HepG2 (cell line): ENCODE results near the gene SHPK. TPM values are rescaled to one million over a fixed set of nuclear protein-coding genes. Genes with fewer than 3 reads are reported as not detected.

Source experiments
- ATAC-seq: fragments of 200-7000 bp; cut with Tn5 transposase; 3 replicates; pipeline ENCODE4 v1.9.1; 2020; ENCODE audit warnings: mild to moderate bottlenecking, moderate library complexity
- BruUV-seq: library from RNA; stranded (reverse); fragments of 400-500 nt; replicated peaks from 2 replicates; lab custom pipeline; 2021; lab: Mats Ljungman, UMichigan
- CTCF ChIA-PET: fragments of 300-600 bp; formaldehyde crosslinking; extraction: SDS; loops from one replicate; lab custom pipeline; 2021; ENCODE audit warnings: low total read pairs, inconsistent platforms, low intra/inter-chr PET ratio; lab: Yijun Ruan, JAX
- POLR2A ChIA-PET: fragments of 350-600 bp; sonication (Branson Sonifier 250); formaldehyde crosslinking; loops from one replicate; lab custom pipeline; 2020; ENCODE audit warnings: antibody characterized with exemption, inconsistent platforms; lab: Yijun Ruan, JAX
- DNase-seq: peaks from one replicate; pipeline ENCODE4 v3.0.0-alpha.2; 2015; ENCODE audit warnings: low spot score
- FAIRE-seq: peaks from 3 replicates; lab custom pipeline; 2011; peaks lifted over from hg19 to GRCh38; lab: Jason Lieb, UNC
- H2AFZ ChIP-seq: one replicate; pipeline ENCODE4 v1.6.1; 2011; ENCODE audit warnings: low read length, inconsistent platforms
- H3K27ac ChIP-seq: fragments of 300-600 bp; 3 replicates; pipeline ENCODE4 v1.8.0; 2011; ENCODE audit warnings: mixed run types, mild to moderate bottlenecking, mixed read lengths, low read length, inconsistent platforms; ENCODE audit not compliant: insufficient read depth; ENCODE audit errors: extremely low read length
- H3K27me3 ChIP-seq, 2 experiments: fragments of 200-600 bp in 1 of 2; 2 replicates in 1 of 2; 3 replicates in 1 of 2; pipeline versions ENCODE4 v1.6.0 to v1.8.0; 2011; ENCODE audit warnings: low read length in 2 of 2, mild to moderate bottlenecking in 2 of 2, moderate library complexity in 2 of 2, inconsistent platforms in 1 of 2; ENCODE audit not compliant: insufficient read depth in 2 of 2, control insufficient read depth in 1 of 2
- H3K36me3 ChIP-seq, 2 experiments: fragments of 200-600 bp in 1 of 2; replicated peaks in 1 of 2; 2 replicates in 1 of 2; 3 replicates in 1 of 2; pipeline versions ENCODE4 v1.5.1 to v1.8.0; 2011; ENCODE audit warnings: low read length in 2 of 2, inconsistent platforms in 1 of 2; ENCODE audit not compliant: insufficient read depth in 2 of 2, control insufficient read depth in 1 of 2
- H3K4me1 ChIP-seq: 2 replicates; pipeline ENCODE4 v1.5.1; 2012; ENCODE audit warnings: low read length, inconsistent platforms; ENCODE audit not compliant: insufficient read depth
- H3K4me2 ChIP-seq: 2 replicates; pipeline ENCODE4 v1.6.0; 2011; ENCODE audit warnings: low read depth, low read length, inconsistent platforms
- H3K4me3 ChIP-seq, 3 experiments: fragments of 200-600 bp in 1 of 3; sonication (generic), shearing (Covaris generic) in 1 of 3; replicated peaks in 1 of 3; 2 replicates each; pipeline ENCODE4 v1.5.1; 2011 to 2016; ENCODE audit warnings: low read length in 3 of 3, inconsistent platforms in 2 of 3, low read depth in 2 of 3, mild to moderate bottlenecking in 2 of 3, control low read depth in 1 of 3, mixed read lengths in 1 of 3; ENCODE audit not compliant: insufficient read depth in 1 of 3
- H3K79me2 ChIP-seq: one replicate; pipeline ENCODE4 v1.6.1; 2011; ENCODE audit warnings: low read length, inconsistent platforms; ENCODE audit not compliant: insufficient read depth
- H3K9ac ChIP-seq: 2 replicates; pipeline ENCODE4 v1.6.0; 2011; ENCODE audit warnings: mild to moderate bottlenecking, low read depth, low read length, inconsistent platforms; ENCODE audit not compliant: insufficient read depth
- H3K9me3 ChIP-seq: 2 replicates; pipeline ENCODE4 v1.5.1; 2012; ENCODE audit warnings: mild to moderate bottlenecking, low read length
- H4K20me1 ChIP-seq: 2 replicates; pipeline ENCODE4 v1.6.0; 2011; ENCODE audit warnings: inconsistent platforms, mild to moderate bottlenecking, low read length, moderate library complexity; ENCODE audit not compliant: insufficient read depth
- AGO1 ChIP-seq: fragments of 200-400 bp; formaldehyde crosslinking; IDR thresholded peaks from 2 replicates; pipeline ENCODE4 v1.6.1; 2017; ENCODE audit warnings: mild to moderate bottlenecking, low read depth, low read length, moderate library complexity; ENCODE audit not compliant: poor library complexity, severe bottlenecking
- AGO2 ChIP-seq: fragments of 200-400 bp; formaldehyde crosslinking; optimal IDR thresholded peaks from 2 replicates; pipeline ENCODE3; 2017; ENCODE audit warnings: mild to moderate bottlenecking, low read depth, low read length, moderate library complexity
- HES4 ChIP-seq: sonication (generic); formaldehyde crosslinking; IDR thresholded peaks from 2 replicates; pipeline ENCODE4 v1.9.0; 2021; ENCODE audit warnings: mild to moderate bottlenecking, missing genetic modification reagents, borderline replicate concordance
- HOXA7 ChIP-seq: sonication (generic); formaldehyde crosslinking; IDR thresholded peaks from 2 replicates; pipeline ENCODE4 v1.8.1; 2022; ENCODE audit warnings: mild to moderate bottlenecking, missing genetic modification reagents, moderate library complexity
- POLR2A ChIP-seq, 2 experiments: IDR thresholded peaks; 2 replicates each; pipeline ENCODE4 v1.6.1; 2011; ENCODE audit warnings: low read depth in 2 of 2, low read length in 2 of 2, mild to moderate bottlenecking in 1 of 2, moderate library complexity in 1 of 2; ENCODE audit not compliant: insufficient read depth in 1 of 2
- RBFOX2 ChIP-seq: fragments of 200-400 bp; formaldehyde crosslinking; IDR thresholded peaks from 2 replicates; pipeline ENCODE4 v1.6.1; 2017; ENCODE audit warnings: low read depth, mild to moderate bottlenecking, low read length
- WGBS: methylation state at CpG from one replicate; pipeline ENCODE4 v1.1.6; 2017; ENCODE audit warnings: low lambda C conversion rate; 5-methylcytosine and 5-hydroxymethylcytosine counted together
- in situ Hi-C: cut with HindIII; loops from 2 replicates; pipeline ENCODE4 v1.10.0; 2017; ENCODE audit warnings: low pct_unique_long_range_greater_than_20kb; ENCODE audit not compliant: extremely low pct_ligation_motif_present
- intact Hi-C: fragments of 100-400 bp; cut with micrococcal nuclease; formaldehyde crosslinking; loops from one replicate; pipeline ENCODE4 v1.10.0; 2022; ENCODE audit not compliant: unreplicated experiment
- polyA plus RNA-seq, 8 experiments: library from polyadenylated mRNA; depleted of rRNA in 3 of 8; stranded (reverse) in 7 of 8; unstranded in 1 of 8; fragments of >200 nt; fragmentation: Illumina TruSeq in 4 of 8; extraction: Trizol in 4 of 8; gene quantifications; 2 replicates each; pipeline versions ENCODE4 v1.2.1 to v1.2.3, GENCODE V29; 2011 to 2016; ENCODE audit warnings: low read depth in 4 of 8, missing spikeins in 1 of 8, mixed read lengths in 1 of 8; ENCODE audit not compliant: insufficient read depth in 1 of 8
- total RNA-seq, 5 experiments: library from RNA; depleted of rRNA; stranded (reverse); fragments of >200 nt; fragmentation: Illumina TruSeq; extraction: Trizol; gene quantifications; 2 replicates each; pipeline ENCODE4 v1.2.3, GENCODE V29; 2016; ENCODE audit warnings: low read depth in 1 of 5

SHPK gene
- total and polyA plus RNA-seq, 2 of the 13 experiments (the other 11 are each of a cell fraction or from before 2014, with no cell fraction given): 16.2 to 30.9 TPM

DNA sequence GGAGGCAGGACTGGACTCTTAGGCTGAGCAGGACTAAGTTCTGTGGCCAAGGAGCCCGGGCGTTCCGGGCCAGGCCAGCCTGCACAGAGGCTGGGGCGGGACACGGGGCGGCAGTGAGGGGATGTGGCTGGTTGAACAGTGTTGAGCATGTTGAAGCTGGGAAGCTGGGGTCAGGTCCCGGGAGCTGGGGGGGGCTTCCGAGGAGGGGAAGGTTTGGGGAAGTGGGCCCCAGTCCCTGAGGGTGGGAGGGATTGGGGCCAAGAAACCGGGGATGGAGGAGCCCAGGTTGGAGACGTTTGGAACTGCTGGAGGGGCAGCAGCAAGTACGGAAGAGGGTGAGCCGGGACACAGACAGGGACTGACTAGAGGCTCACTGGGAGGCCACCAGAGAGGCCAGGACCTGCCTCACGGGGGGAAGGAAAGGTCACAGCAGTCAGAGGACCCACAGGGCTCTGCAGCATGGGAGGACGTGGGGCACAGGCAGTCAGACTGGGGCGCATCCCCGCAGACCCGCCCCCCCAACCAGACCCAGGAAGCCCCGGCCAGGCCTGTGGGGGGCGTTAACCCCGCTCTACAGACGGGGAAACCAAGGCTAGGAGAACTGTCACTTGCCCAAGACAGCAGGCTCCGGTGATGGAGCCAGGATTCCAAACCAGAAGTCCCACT lies 22.9 kb upstream of the SHPK start:
- intact Hi-C loops: no loop called here
- Histone ChIP-seq H3K27ac (no peak overlapping the region), H3K27me3 (no peaks in the 10 kb centered on the region), H4K20me1 (no peaks in the 10 kb centered on the region), H3K9me3 (no peaks in the 10 kb centered on the region), H3K9ac (no peak overlapping the region), H3K36me3 (peaks cover 0 to 1% of the 10 kb centered on the region in 2 experiments; a peak in 3 of 5 replicates), H3K4me1 (peaks cover 24% of the 10 kb centered on the region), H2AFZ (no peak overlapping the region)
- POLR2A ChIA-PET: interaction anchor here (2.1 to 3.4 kb wide), 2 partner anchors 9 to 23 kb away, joined by 6 to 13 read pairs; partner anchors contain the start of genes CTNS and SHPK
- 87% methylated on average over 15 of the region's 22 CpGs for WGBS
- FAIRE-seq (no peak), ATAC-seq (no peak; the same call in 1 of the 3 replicates)
- CTCF ChIA-PET: no interaction called here
- BruUV-seq: no TSS peak
- in situ Hi-C loops: no loop called here
- TF ChIP-seq POLR2A (IDR thresholded peaks at IDR 0.05; ENCODE audit: insufficient read depth in 1 of 2, low read depth in 2 of 2, low read length in 2 of 2) (0 out of 4 replicates have a peak, but pooled peaks of 1 of the 2 experiments have one; percentile 6), HOXA7 (CRISPR knock-in tag) (no peak)
- TF ChIP-seq, all 625 proteins: peak for 1
- H3K4me2 ChIP-seq: no peak overlapping the region
- H3K4me3 ChIP-seq: no peak overlapping the region
- no peaks in the 10 kb centered on the region for H3K79me2 ChIP-seq
- DNase-seq: no peak

DNA sequence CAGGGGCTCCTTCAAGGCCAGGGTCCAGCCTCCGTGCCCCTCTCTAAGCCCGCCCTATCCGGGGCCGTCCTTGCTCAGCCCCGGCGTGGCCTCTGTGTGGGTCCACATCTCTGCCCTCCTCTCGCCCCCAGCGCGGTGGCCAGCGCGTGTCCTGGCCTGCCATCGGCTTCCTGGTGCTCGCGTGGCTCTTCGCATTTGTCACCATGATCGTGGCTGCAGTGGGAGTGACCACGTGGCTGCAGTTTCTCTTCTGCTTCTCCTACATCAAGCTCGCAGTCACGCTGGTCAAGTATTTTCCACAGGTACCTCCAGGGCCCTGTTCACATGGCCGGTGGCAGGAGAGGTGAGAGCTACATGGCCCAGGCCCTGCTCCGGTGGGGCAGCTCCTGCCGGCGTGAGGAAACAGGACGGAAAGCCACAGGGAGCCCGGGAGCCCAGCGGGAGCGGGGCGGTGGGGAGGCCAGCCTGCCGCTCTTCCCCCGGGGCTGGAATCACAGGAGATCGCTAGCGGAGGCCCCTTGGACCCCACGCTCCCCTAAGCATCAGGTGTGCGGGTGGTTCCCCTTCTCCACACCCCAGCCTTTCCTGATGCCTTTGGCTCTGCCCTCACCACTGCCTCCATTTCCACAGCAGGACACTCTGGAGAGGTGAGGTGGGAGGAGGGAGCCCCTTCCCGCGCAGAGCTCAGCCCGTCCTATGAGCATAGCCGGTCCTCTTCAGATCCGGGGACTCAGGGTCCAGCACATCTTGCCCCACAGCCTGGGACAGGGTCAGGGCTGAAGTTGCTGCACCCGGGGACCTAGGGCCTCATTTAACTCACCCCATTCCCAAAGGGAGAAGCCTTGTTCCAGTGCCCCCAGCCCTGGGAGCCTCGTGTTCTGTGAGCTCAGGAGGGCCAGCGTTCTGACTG lies 22.1 kb upstream of the SHPK start:
- no peak overlapping the region for H3K4me2 ChIP-seq
- TF ChIP-seq HES4 (CRISPR knock-in tag) (no peak), AGO1 (peak; percentile 88), AGO2 (peak; percentile 68), RBFOX2 (0 out of 2 replicates have a peak, but pooled peaks have one; percentile 22)
- TF ChIP-seq, all 625 proteins: peak for 3
- FAIRE-seq: no peak
- H3K4me1 ChIP-seq: peaks cover 24% of the 10 kb centered on the region
- no peak for DNase-seq
- intact Hi-C loops: no loop called here
- no peaks in the 10 kb centered on the region for H3K9me3 ChIP-seq
- ChIA-PET CTCF (no interaction called here), POLR2A (interaction anchor here (2.1 to 3.4 kb wide), 2 partner anchors 9 to 22 kb away, joined by 6 to 13 read pairs; partner anchors contain the start of genes CTNS and SHPK)
- no peak overlapping the region for H3K4me3 ChIP-seq
- no peaks in the 10 kb centered on the region; a peak in 1 of 5 replicates for H3K36me3 ChIP-seq
- ATAC-seq: no peak; the same call in 2 of the 3 replicates
- H2AFZ ChIP-seq: no peak overlapping the region
- no TSS peak for BruUV-seq
- no peak overlapping the region for H3K27ac ChIP-seq
- H3K79me2 ChIP-seq: no peaks in the 10 kb centered on the region
- H3K9ac ChIP-seq: no peak overlapping the region
- 94% methylated on average over 28 of the region's 42 CpGs for WGBS
- in situ Hi-C loops: no loop called here
- H3K27me3 ChIP-seq: no peaks in the 10 kb centered on the region
- H4K20me1 ChIP-seq: no peaks in the 10 kb centered on the region
